GM18520 (cell line): Measurements from ENCODE around the gene SPATA3.
"Not testable (repeated sequence)": the region's sequence is repeated elsewhere in the genome, so short reads cannot be mapped to it uniquely, and the experiment has no call there.

Experiments used
- ATAC-seq: cut with Tn5 transposase; IDR thresholded peaks from one replicate; pipeline ENCODE4 v1.9.1; 2021; ENCODE audit not compliant: unreplicated experiment

Gene SPATA3

GRCh38 chr2:231018184-231018583 is 22.3 kb downstream of the SPATA3 start:
- no peak for ATAC-seq

- not testable (repeated sequence) for ATAC-seq
Observed at GRCh38 chr2:231025059-231025458, 29.1 kb downstream of the SPATA3 start.

GRCh38 chr2:231028889-231029288 is 33.0 kb downstream of the SPATA3 start:
- no peak for ATAC-seq

- ATAC-seq = no peak
Observed at GRCh38 chr2:231029563-231029962, 33.6 kb downstream of the SPATA3 start.

- ATAC-seq = no peak
Observed at GRCh38 chr2:231030725-231031124, 34.8 kb downstream of the SPATA3 start.

GRCh38 chr2:231032575-231033140 is 36.7 kb downstream of the SPATA3 start:
- no peak for ATAC-seq

GRCh38 chr2:231033147-231034132 is 37.5 kb downstream of the SPATA3 start:
- ATAC-seq = no peak

- no peak for ATAC-seq
Observed at GRCh38 chr2:231034291-231034882, 38.5 kb downstream of the SPATA3 start.

GRCh38 chr2:231036131-231036530 is 40.2 kb downstream of the SPATA3 start:
- ATAC-seq = no peak

GRCh38 chr2:231036578-231037106 is 40.7 kb downstream of the SPATA3 start:
- ATAC-seq = no peak

- no peak for ATAC-seq
Observed at GRCh38 chr2:231037202-231037730, 41.3 kb downstream of the SPATA3 start, which contains the start of gene C2orf72. C2orf72 (plus strand) TSS chr2:231037523; CDS start chr2:231037566, 43 bp downstream.

GRCh38 chr2:231037731-231038482 is 42.0 kb downstream of the SPATA3 start:
- no peak for ATAC-seq

GRCh38 chr2:231038483-231039293 is 42.8 kb downstream of the SPATA3 start:
- ATAC-seq = no peak

- ATAC-seq = no peak
Observed at GRCh38 chr2:231039294-231039664, 43.4 kb downstream of the SPATA3 start.

GRCh38 chr2:231039821-231040364 is 44.0 kb downstream of the SPATA3 start:
- no peak for ATAC-seq

GRCh38 chr2:231041061-231041689 is 45.3 kb downstream of the SPATA3 start:
- no peak for ATAC-seq

GRCh38 chr2:231043796-231044195 is 47.9 kb downstream of the SPATA3 start:
- no peak for ATAC-seq

- ATAC-seq = no peak
Observed at GRCh38 chr2:231046916-231047273, 51.0 kb downstream of the SPATA3 start.

GRCh38 chr2:231047274-231047922 is 51.5 kb downstream of the SPATA3 start:
- ATAC-seq = no peak
